Non-pigmented ciliary epithelial cell (primary cell): ENCODE results near the gene CLCN3.
"Not testable (repeated sequence)": the region's sequence is repeated elsewhere in the genome, so short reads cannot be mapped to it uniquely, and the experiment has no call there.

Source experiments
- DNase-seq: peaks from one replicate; pipeline ENCODE4 v3.0.0-alpha.2; 2010; ENCODE audit warnings: low read depth

The CLCN3 gene

DNA sequence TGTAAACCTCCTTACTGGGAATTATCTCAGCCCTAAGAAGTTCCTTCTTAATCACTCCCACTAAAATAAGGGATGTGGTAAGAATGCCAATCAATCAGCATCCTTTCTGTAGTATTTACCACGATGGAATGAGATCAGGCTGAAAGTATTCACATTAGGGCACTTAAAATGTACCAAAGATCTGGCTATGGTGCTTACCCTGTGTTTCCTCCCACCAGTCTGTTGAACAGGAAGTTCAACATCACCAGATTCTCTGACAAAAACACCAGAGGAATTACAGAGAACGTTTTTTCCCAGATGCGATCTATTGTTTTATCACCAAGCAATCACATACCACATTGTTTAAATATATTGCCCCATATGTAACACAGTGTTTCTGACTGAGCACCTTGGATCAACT, 2.1 kb upstream of the CLCN3 start:
- DNase-seq, result no peak

DNA sequence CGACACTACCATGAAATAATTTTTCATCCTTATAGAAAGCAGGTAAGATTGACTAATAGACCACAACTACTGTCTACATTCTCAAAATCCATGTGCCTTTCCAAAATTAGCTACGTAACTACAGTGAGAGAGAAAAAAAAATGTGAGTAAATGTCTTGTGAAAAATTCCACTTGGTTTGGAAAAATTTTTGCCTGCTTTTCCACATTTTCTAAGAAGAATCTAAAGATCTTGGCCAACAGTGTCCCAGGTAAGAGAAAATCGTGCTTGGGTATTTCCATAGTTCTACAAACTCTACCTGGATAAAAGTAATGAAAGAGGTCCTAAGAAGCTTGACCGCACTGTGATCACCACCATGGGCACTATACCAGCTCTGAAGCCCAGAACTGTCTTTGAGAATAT, 1.4 kb upstream of the CLCN3 start:
- DNase-seq, result no peak

DNA sequence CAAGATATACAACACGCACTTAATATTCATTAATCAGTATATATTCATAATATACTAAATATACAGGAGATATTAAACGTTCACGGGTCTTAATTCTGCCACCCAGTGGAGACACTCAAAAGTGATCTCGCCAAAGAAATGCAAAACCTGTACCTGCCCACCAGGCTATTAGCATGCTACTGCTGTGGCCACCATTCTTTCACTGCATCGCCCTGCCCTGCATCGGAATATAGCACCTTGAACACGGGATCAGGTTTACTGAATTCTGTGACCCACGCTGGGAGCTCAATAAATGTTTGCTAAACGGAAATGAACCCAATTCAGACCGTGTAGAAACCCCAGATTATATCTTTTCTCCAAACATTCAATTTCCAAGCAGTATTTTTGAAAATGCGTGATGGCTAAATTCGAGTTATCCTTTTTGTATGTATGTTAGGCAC, 840 bp upstream of the CLCN3 start:
- no peak for DNase-seq

DNA sequence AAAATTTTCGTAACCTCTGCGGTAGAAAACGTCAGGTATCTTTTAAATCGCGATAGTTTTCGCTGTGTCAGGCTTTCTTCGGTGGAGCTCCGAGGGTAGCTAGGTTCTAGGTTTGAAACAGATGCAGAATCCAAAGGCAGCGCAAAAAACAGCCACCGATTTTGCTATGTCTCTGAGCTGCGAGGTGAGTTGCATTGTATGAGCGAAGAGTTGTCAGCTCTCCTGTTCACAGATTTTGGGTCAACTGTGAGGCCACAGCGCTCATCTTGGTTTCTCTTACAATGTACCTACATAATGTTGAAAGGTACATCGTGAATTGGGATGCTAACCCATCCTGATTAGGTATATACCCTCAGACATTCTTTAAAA, 486 bp downstream of the CLCN3 start:
- no peak for DNase-seq

DNA sequence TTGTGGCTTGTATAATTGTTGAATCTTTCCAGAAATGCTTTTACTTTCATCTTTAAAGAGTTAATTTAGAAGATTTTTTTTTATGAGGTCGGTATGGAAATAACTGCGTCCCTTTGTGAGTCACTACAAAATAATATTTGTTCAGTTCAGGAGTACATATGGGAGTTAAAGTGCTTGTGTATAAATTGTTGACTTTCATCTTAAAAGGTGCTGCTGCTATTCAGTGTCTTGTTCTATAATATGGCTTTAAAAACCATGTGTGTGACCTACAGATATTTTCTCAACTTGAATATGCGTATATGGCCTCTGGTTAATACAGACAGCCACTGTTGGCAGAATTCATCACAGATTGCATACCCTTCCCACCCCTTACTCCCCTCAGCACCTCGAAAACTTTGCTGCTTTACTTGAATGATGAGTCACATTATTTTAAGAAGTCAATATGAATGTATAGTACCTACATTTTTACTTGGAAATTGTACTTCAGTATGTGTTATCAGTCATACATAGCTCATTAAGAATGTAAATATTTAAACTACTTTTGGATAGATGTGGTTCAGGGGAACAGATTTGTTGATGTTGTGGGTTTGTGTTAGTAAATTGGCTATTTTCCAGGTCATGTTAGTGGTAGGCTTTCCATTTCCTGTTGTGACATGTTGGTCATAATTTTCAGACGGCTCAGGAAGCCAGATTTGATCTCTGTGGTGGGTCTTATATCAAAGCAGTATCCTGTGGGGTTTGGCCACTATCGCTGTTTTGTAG, 1.5 kb downstream of the CLCN3 start:
- DNase-seq, result peak; percentile 69

DNA sequence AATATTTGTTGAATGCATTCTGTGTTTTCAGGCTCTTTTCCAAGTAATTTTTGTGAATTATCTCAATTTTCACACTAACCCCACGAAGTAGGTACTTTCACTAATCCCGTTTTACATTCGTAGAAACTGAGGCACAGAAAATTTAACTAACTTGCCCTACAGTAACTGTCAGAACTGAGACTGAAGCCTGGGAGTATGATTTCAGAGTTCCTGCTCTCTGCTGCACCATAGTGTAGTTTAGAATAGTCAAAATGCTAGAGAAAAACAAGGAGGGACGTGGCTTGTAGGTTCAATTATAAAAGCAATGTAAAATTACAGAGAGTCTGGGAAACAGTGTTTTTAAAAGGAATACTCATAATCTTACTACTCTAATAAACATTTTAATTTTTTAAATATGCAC, 2.2 kb downstream of the CLCN3 start:
- no peak for DNase-seq

DNA sequence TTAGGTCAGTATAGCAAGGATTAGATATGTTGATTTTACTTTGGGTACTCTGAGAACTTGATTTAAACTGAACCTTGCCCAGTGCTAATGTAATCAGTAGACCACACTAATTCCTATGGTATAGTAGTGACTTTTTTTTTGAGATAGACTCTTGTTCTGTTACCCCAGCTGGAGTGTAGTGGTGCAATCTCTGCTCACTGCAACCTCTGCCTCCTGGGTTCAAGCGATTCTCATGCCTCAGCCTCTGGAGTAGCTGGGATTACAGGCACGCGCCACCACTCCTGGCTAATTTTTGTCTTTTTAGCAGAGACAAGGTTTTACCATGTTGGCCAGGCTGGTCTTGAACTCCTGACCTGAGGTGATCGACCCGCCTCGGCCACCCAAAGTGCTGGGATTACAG, 3.6 kb downstream of the CLCN3 start:
- DNase-seq, result not testable (repeated sequence)

DNA sequence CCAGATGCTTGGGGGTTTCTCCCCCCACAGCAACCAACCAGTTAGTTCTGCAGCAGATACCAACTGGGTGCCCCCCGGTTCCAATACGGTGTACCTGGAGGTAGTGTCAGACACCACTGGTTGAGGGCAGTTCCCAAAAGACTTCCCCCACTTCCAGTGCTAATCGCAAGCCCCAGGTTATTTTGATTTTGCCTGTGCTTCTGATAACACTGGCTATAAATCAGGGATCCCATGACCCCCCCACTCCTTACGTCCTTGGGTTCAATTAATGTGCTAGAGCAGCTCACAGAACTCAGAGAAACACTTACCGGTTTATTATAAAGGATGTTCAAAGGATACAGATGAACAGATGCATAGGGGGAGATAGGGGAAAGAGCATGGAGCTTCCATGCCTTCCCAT, 5.5 kb downstream of the CLCN3 start:
- DNase-seq, result no peak

DNA sequence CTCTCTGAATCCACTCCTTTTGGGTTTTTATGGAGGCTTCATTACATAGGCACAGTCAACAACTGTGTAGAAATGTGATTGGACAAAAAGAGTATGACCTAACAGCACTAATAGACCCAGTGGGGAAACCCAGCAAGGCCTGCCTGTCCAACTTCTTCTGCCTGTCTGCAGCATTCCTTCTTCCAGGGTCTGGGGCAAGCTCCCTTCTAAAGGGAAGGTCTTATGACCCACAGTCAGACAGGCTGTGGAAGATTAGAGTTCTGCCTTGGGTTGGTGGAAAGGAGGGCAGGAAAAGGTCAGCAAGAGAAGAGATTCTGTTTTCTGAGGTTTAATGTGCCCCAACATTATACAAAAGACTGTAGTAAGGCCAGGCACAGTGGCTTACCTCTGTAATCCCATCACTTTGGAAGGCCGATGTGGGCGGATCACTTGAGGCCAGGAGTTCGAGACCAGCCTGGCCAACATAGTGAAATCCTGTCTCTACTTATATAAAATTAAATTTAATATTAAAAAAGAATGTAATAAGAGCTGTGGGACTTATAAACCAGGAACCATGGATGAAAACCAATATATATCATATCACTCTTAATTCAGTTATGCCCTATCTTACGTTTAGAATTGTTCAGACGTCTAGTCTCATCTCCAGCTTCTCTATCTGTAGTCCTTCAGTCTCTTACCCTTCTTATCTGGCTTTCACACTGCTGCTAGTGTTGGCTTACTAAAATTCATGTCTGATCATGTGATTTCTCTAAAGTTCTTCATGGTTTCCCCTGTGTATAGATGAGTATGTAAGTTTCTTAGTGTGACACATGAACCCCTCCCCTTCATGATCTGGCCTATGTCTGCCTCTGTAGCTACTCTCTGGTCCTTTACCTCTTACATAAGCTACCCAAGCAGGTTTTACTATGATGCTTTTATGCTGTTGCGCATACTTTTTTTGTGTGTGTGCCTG, 6.2 kb downstream of the CLCN3 start:
- no peak for DNase-seq

DNA sequence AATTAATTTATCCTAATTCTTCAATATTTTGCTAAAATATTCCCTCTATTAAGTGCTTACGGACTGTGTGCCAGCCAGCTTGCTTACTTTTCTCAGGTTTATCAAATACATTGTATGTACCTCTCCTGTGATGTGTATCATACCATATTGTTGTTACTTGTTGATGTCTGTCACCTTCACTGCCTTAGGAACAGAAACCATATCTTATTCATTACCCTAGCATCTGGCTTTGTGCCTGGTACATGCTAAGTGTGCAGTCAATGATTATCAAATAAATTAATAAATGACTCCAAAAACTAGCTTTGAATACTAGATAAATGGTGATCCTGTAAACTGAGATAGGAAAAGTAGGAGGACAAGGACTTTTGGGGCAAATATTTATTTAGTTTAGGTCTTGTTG, 6.9 kb downstream of the CLCN3 start:
- DNase-seq, result no peak

DNA sequence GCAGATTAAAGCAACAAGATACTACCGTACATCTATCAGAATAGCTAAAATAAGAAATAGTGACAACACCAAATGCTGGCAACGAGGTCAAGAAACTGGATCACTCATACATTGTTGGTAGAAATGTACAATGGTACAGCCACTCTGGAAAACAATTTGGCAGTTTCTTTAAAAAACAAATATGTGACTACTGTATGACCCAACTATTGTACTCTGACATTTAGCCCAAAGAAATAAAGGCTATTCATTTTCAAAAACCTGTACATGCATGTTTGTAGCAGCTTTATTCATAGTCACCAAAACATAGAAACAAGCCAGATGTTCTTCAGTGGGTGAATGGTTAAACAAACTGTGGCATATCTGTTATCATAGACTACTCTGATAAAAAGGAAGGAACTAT, 8.2 kb downstream of the CLCN3 start:
- DNase-seq, result no peak

DNA sequence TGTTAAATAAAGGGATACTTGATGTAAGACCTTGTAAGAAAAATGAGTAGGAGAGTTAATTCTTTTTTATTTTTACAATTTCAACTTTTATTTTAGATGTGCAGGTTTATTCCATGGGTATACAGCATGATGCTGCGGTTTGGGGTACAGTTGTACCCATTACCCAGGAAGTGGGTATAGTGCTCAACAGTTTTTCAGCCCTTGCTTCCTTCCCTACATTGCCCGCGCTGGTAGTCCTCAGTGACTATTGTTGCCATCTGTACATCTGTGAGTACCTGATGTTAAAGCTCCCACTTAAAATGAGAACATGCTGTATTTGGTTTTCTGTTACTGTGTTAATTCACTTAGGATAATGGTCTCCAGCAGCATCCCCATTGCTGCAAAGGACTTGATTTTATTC, 9.7 kb downstream of the CLCN3 start:
- DNase-seq, result no peak

DNA sequence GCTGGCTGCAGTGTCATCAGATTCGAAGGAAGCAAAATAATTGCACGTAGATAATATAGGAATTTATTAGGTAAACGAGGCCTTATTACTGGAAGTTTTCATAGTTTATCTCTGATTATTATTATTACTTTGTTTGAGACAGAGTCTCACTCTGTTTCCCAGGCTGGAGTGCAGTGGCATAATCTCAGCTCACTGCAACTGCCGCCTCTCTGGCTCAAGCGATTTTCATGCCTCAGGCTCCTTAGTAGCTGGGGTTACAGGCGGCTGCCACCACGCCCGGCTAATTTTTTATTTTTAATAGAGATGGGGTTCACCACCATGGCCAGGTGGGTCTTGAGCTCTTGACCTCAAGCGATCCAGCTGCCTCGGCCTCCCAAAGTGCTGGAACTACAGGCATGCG, 12.5 kb downstream of the CLCN3 start:
- no peak for DNase-seq

DNA sequence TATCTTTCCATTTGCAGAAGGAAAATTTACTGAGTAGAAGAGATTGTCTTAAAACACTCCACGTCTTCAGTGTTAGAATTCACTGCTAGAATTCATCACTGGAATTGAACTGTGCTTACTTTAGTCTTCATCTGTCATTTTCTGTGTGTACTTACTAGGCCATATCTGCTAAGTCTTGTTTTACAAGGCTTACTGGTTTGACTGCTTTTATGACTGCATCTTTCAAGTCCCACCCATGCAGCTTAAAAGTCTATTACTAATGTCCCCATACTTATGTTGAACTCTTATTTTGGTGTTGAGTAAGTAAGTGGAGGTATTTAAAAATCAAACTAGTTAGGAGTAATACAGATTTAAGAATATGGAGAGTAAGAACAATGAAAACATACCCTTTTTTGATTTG, 14.6 kb downstream of the CLCN3 start:
- no peak for DNase-seq

DNA sequence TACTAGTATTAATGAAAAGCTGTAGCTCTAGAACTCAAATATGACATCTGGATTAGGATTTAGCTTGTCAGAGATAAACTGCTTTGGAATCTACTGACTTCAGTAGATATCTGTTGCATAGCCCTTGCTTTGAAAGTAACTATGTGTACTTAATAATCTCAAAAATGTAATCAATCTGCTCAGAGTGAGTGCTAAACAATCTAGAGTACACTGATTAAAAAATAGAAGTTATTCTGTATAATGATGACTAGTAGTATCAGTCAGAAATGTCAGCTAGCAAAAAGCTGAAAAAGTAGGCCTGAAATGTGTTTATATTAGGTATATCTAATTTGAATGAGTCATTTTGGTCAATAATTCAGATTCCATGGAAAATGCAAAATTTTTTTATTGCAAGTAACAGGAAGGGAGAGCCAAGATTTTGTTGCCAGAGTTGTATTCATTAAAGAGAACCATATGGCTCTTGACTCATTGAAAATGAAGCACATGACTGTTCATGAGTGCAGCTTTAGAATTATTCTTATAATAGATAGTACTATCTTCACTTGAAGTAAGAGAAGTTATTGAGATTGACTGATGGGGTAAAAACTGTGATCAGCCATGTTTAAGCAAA, 20.0 kb downstream of the CLCN3 start:
- peak; percentile 42 for DNase-seq

DNA sequence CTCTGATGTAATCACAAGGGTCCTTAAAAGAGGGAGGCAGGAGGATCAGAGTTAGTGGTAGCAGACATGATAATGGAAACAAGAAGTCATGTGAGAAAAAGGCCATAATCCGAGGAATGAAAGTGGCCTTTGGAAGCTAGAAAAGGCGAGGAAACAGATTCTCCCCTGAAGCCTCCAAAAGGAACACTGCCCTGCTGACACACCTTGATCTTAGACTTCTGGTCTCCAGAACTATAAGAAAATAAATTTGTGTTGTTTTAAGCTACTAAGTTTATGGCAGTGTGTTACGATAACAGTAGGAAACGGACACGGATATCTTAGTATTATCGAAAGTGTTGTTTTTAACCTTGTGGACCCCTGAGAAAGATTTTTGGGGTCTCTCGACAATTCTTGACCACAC, 24.4 kb downstream of the CLCN3 start:
- no peak for DNase-seq

DNA sequence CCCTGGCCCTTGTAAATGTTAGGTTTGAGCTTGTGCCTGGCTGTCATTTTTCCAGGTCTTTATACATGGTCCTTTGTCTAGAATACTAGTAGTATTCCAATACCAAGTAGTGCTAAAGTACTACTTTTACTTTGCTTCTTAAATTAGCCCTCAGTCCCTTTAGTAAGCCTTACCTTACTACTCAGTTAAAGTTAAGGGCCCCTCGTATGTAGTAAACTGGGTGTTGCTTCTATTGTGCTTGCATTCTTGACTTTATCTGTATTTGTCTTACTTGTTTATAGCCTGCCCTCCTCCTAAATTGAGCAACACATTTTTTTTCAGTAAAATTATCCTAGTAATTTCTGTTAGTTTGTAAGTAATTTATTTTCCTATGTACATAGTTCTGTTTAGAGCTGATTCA, 25.2 kb downstream of the CLCN3 start:
- DNase-seq, result no peak

DNA sequence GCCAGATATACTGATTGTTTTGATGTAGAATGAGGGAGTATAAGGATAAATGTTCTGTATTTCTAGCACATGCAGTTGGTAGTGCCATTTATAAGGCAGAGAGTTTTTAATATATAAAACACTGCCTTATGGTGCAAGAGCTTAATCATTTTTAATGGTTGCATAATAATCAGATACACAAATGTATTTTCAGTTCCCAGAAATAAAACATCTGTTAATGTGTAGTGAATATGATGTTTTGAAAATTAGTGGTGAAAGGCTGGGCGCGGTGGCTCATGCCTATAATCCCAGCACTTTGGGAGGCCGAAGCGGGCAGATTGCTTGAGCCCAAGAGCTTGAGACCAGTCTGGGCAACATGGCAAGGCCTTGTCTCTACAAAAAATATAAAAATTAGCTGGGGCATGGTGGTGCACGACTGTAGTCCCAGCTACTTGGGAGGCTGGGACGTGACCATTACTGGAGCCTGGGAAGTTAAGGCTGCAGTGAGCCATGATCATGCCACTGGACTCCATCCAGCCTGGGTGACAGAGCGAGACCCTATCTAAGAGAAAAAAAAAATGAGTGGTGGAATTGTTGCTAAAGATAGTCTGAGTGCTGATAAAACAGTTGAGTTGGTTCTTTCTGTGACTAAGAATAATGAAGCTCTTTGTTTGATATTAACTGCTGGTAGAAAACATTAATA, 29.3 kb downstream of the CLCN3 start:
- DNase-seq, result no peak

DNA sequence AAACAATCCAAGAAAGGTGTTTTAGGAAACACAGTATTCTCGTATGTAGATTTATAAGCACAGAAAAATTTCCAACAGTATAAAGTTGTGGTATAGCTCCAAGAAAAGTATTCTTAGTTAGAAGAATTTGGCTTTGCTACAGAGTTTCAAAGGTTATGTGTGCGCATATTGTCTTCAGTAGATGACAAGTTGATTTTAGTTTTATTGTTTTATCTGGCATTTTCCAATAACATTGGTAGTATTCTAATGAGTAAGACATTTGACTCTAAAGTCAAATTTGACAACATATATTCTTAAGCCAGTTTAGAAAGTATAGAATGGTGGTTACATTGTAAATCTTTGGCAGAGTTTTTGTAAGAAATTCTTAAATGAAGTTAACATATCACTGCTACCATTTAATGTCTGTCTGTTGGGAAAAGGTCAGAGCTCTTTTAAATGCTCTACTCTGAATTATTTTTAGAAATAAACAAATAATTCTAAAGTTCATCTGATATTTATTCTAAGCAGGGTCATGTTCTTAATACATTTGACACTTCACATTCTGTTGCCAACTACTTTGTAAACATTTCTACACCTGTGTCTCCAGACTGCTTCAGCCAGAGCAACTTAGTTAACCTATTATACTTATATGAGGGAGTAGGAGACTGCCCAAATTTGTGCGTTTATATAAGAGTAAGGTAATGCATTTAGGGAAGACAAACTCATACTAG, 30.0 kb downstream of the CLCN3 start:
- no peak for DNase-seq

DNA sequence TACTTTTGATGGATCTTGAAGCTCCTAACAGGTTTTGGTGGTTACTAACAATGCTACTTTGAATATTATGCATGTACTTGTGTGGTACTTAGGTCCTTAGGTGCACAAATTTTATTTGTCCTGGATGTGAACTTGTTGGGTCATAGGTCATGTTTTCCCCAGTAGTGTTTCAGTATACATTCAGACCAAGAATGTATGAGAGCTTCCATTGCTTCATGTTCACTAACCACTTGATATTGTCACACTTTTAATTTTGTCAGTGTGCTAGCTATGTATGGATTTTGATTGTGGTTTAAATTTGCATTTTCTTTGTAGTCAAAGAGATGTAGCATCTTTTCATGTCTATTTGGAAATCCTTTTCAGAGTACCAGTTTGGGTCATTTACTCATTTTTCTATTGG, 32.2 kb downstream of the CLCN3 start:
- no peak for DNase-seq

DNA sequence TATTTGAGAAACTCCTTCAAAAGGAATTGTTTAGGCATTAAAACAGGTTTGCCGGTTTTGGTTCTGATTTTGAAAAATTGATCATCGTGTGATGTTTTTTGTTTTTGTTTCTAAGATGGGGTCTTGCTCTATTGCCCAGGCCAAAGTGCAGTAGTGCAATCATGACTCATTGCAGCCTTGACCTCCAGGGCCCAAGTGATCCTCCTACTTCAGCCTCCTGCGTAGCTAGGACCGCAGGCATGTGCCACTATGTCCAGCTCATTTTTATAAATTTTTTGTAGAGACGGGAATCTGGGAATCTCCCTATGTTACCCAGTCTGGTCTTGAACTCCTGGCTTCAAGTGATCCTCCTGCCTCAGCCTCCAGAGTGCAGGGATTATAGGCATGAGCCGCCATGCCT, 35.0 kb downstream of the CLCN3 start:
- DNase-seq, result no peak
